Measurements from ENCODE around the gene KY. TPM values are rescaled to one million over a fixed set of nuclear protein-coding genes. Genes with fewer than 3 reads are reported as not detected.

KY gene
- total RNA-seq, 4 donors from 2014 or later = 0.88 TPM; not detected in 3

- Histone ChIP-seq H3K27ac (no peak overlapping the region), H3K27me3 (no peaks in the 10 kb centered on the region), H3K4me1 (no peaks in the 10 kb centered on the region), H3K4me3 (no peak overlapping the region), H3K9me3 (no peaks in the 10 kb centered on the region), H3K36me3 (no peaks in the 10 kb centered on the region)
- TF ChIP-seq CTCF (IDR thresholded peaks at IDR 0.05) (no peak), POLR2A (IDR thresholded peaks at IDR 0.05) (no peak)
- no peak for DNase-seq
Measured at GRCh38 chr3:134666885-134667284, 16.1 kb upstream of the KY start.

- TF ChIP-seq CTCF (IDR thresholded peaks at IDR 0.05) (no peak), POLR2A (IDR thresholded peaks at IDR 0.05) (no peak)
- no peak overlapping the region for H3K4me3 ChIP-seq
- H3K9me3 ChIP-seq = no peaks in the 10 kb centered on the region
- no peaks in the 10 kb centered on the region for H3K4me1 ChIP-seq
- no peak for DNase-seq
- no peaks in the 10 kb centered on the region for H3K27me3 ChIP-seq
- H3K36me3 ChIP-seq = no peaks in the 10 kb centered on the region
- no peak overlapping the region for H3K27ac ChIP-seq
Measured at GRCh38 chr3:134666466-134666865, 15.6 kb upstream of the KY start.

- Histone ChIP-seq H3K4me1 (no peaks in the 10 kb centered on the region), H3K4me3 (no peak overlapping the region), H3K27ac (no peak overlapping the region), H3K27me3 (no peaks in the 10 kb centered on the region), H3K9me3 (no peaks in the 10 kb centered on the region), H3K36me3 (no peaks in the 10 kb centered on the region)
- no peak for DNase-seq
- TF ChIP-seq CTCF (IDR thresholded peaks at IDR 0.05) (no peak), POLR2A (IDR thresholded peaks at IDR 0.05) (no peak)
Measured at GRCh38 chr3:134666052-134666451, 15.2 kb upstream of the KY start.

- DNase-seq = no peak
- no peak overlapping the region for H3K27ac ChIP-seq
- no peaks in the 10 kb centered on the region for H3K4me1 ChIP-seq
- H3K9me3 ChIP-seq = no peaks in the 10 kb centered on the region
- no peaks in the 10 kb centered on the region for H3K27me3 ChIP-seq
- TF ChIP-seq CTCF (IDR thresholded peaks at IDR 0.05) = no peak
- TF ChIP-seq POLR2A (IDR thresholded peaks at IDR 0.05) = no peak
- no peak overlapping the region for H3K4me3 ChIP-seq
- no peaks in the 10 kb centered on the region for H3K36me3 ChIP-seq
Measured at GRCh38 chr3:134665243-134665642, 14.4 kb upstream of the KY start.

- TF ChIP-seq CTCF (IDR thresholded peaks at IDR 0.05) = no peak
- TF ChIP-seq POLR2A (IDR thresholded peaks at IDR 0.05) = no peak
- Histone ChIP-seq H3K27me3 (no peaks in the 10 kb centered on the region), H3K27ac (no peak overlapping the region), H3K9me3 (no peaks in the 10 kb centered on the region), H3K4me3 (no peak overlapping the region), H3K36me3 (no peaks in the 10 kb centered on the region), H3K4me1 (no peaks in the 10 kb centered on the region)
- DNase-seq = no peak
Measured at GRCh38 chr3:134663721-134664456, 13.1 kb upstream of the KY start.
